Forelimb muscle (tissue), 1 donor: ENCODE measurements around the gene RBP3. TPM values are rescaled to one million over a fixed set of nuclear protein-coding genes. Genes with fewer than 3 reads are reported as not detected.
A peak's percentile ranks its signal among the peaks of the same experiment; 100 is the strongest.

Experiments
- DNase-seq: peaks from one replicate; pipeline ENCODE4 v3.0.0-alpha.2; 2013; ENCODE audit warnings: low read depth
- polyA plus RNA-seq: library from polyadenylated mRNA; unstranded; fragments of 120-200 nt; gene quantifications from one replicate; pipeline ENCODE4 v1.2.1, GENCODE V29; 2013; ENCODE audit not compliant: insufficient read length

RBP3 gene
- polyA plus RNA-seq, 1 donor = 0.09 TPM

- no peak for DNase-seq
Measured at GRCh38 chr10:47401210-47401609, 53.0 kb downstream of the RBP3 start.

GRCh38 chr10:47401874-47402640, 53.9 kb downstream of the RBP3 start:
- no peak for DNase-seq

GRCh38 chr10:47402641-47403301, 54.6 kb downstream of the RBP3 start:
- peak; percentile 49 for DNase-seq

- DNase-seq = no peak
Measured at GRCh38 chr10:47403446-47404318, 55.5 kb downstream of the RBP3 start.

GRCh38 chr10:47404446-47404845, 56.3 kb downstream of the RBP3 start:
- no peak for DNase-seq

GRCh38 chr10:47404937-47405336, 56.8 kb downstream of the RBP3 start:
- no peak for DNase-seq

GRCh38 chr10:47405857-47406547, 57.8 kb downstream of the RBP3 start:
- DNase-seq = no peak

GRCh38 chr10:47406548-47406869, 58.3 kb downstream of the RBP3 start:
- DNase-seq = no peak

GRCh38 chr10:47406870-47407691, 58.9 kb downstream of the RBP3 start:
- no peak for DNase-seq

Other genes with a start within 250 kb of the RBP3 start
- 3.2 TPM for gene GDF10, start 48.2 kb upstream of the RBP3 start, polyA plus RNA-seq
- not detected for gene GDF2, start 25.9 kb upstream of the RBP3 start, polyA plus RNA-seq
- 3.5 TPM for gene ZNF488, start 35.9 kb downstream of the RBP3 start, polyA plus RNA-seq
- not detected for gene ANXA8, start 135.8 kb downstream of the RBP3 start, polyA plus RNA-seq
- not detected for gene FAM25G, start 143.3 kb downstream of the RBP3 start, polyA plus RNA-seq
- 20.2 TPM for gene AGAP9, start 175.3 kb downstream of the RBP3 start, polyA plus RNA-seq